Hepatocyte (in vitro differentiated cells): Measurements from ENCODE around the gene PAX4.

Source experiments
- EZH2 ChIP-seq: fragments of 200-600 bp; sonication (generic); IDR thresholded peaks from 2 replicates; pipeline ENCODE4 v1.6.1; 2016; ENCODE audit warnings: antibody characterized with exemption, mild to moderate bottlenecking, borderline replicate concordance
- EZH2phosphoT487 ChIP-seq: fragments of 200-600 bp; sonication (generic); IDR thresholded peaks from one replicate; pipeline ENCODE4 v1.6.1; 2018; ENCODE audit warnings: antibody characterized with exemption, mild to moderate bottlenecking, low read depth, moderate library complexity; ENCODE audit not compliant: unreplicated experiment, severe bottlenecking
- TF ChIP-seq, protein P1 (sequence below): fragments of 200-600 bp; sonication (generic); IDR thresholded peaks from 2 replicates; pipeline ENCODE4 v1.5.1; 2016; ENCODE audit warnings: antibody characterized with exemption, mild to moderate bottlenecking; ENCODE audit not compliant: poor library complexity

DNA sequence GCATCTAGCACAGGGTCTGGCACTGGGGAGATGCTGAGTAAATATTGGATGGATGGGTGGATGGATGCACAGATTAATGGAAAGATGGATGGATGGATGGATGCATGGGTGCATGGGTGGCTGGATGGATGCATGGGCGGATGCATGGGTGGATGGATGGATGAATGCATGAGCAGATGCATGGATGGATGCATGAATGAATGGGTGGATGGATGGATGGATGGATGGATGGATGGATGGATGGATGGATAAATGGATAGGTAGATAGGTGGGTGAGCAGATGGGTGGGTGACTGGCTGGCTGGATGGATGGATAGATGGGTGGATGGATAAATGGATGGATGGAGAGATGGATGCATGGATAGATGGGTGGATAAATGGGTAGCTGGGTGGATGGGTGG, 5.7 kb downstream of the PAX4 start:
- TF ChIP-seq, protein P1, sequence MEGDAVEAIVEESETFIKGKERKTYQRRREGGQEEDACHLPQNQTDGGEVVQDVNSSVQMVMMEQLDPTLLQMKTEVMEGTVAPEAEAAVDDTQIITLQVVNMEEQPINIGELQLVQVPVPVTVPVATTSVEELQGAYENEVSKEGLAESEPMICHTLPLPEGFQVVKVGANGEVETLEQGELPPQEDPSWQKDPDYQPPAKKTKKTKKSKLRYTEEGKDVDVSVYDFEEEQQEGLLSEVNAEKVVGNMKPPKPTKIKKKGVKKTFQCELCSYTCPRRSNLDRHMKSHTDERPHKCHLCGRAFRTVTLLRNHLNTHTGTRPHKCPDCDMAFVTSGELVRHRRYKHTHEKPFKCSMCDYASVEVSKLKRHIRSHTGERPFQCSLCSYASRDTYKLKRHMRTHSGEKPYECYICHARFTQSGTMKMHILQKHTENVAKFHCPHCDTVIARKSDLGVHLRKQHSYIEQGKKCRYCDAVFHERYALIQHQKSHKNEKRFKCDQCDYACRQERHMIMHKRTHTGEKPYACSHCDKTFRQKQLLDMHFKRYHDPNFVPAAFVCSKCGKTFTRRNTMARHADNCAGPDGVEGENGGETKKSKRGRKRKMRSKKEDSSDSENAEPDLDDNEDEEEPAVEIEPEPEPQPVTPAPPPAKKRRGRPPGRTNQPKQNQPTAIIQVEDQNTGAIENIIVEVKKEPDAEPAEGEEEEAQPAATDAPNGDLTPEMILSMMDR = no peak
- TF ChIP-seq EZH2phosphoT487 (no peak), EZH2 (no peak)
